AG04449 (cell line): Measurements from ENCODE around the gene ROBO1.
A peak's percentile ranks its signal among the peaks of the same experiment; 100 is the strongest.

Source experiments
- CTCF ChIA-PET: fragments of 350-600 bp; formaldehyde crosslinking; extraction: SDS; loops from one replicate; lab custom pipeline; 2021; ENCODE audit warnings: antibody characterized with exemption; lab: Yijun Ruan, JAX
- POLR2A ChIA-PET: fragments of 400-600, 350-600 bp; formaldehyde crosslinking; extraction: SDS; loops from one replicate; lab custom pipeline; 2020; ENCODE audit warnings: antibody characterized with exemption, inconsistent platforms; lab: Yijun Ruan, JAX
- DNase-seq: peaks from one replicate; pipeline ENCODE4 v3.0.0-alpha.2; 2010; ENCODE audit warnings: low read depth, low spot score
- H3K4me3 ChIP-seq: 2 replicates; pipeline ENCODE4 v1.5.1; 2011; ENCODE audit warnings: low read depth, mild to moderate bottlenecking, control low read depth, low read length
- TF ChIP-seq, protein P1 (sequence below): IDR thresholded peaks from one replicate; pipeline ENCODE4 v1.5.1; 2011; ENCODE audit warnings: mild to moderate bottlenecking, moderate library complexity, low read length, control low read depth, inconsistent platforms; ENCODE audit not compliant: insufficient read depth; ENCODE audit errors: missing control alignments

The ROBO1 gene

DNA sequence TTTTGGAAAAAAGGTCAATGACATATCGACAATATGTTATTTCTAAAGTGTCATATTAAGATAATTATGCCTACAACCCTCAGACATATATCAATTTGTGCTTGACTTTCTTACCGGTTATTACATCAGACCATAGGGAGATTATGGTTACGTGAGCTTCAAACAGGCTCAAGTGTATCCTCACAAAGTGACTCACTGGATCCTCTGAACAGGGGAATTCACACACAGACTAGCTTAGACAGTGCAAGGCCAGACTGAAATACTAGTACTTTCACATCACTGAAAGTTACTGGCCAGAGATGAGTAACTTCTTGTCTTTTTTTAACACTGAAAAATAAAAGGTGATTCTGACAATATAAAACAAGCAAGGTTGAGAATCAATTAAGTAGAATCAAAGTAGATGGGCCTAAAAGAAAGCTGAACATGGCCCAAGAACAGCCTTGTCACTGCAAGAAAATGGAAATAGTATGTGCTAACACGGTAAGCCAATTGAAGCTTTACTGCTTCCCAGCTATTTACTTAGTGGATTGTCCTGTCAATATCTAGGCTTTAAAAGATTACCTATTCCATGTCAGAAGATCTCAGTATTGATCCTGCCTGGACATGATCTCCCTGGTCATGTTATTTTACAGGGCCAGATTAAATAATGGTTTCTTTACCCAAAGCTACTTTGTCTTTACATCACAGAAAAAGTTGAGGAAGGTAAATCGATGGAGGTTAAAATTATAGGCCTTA, 848.6 kb downstream of the ROBO1 start:
- H3K4me3 ChIP-seq: no peak overlapping the region
- TF ChIP-seq, protein P1, sequence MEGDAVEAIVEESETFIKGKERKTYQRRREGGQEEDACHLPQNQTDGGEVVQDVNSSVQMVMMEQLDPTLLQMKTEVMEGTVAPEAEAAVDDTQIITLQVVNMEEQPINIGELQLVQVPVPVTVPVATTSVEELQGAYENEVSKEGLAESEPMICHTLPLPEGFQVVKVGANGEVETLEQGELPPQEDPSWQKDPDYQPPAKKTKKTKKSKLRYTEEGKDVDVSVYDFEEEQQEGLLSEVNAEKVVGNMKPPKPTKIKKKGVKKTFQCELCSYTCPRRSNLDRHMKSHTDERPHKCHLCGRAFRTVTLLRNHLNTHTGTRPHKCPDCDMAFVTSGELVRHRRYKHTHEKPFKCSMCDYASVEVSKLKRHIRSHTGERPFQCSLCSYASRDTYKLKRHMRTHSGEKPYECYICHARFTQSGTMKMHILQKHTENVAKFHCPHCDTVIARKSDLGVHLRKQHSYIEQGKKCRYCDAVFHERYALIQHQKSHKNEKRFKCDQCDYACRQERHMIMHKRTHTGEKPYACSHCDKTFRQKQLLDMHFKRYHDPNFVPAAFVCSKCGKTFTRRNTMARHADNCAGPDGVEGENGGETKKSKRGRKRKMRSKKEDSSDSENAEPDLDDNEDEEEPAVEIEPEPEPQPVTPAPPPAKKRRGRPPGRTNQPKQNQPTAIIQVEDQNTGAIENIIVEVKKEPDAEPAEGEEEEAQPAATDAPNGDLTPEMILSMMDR: no peak
- ChIA-PET CTCF (interaction anchor here (1.1 to 1.6 kb wide), 2 partner anchors 11 to 17 kb away, joined by 3 read pairs; no protein-coding TSS in a partner anchor), POLR2A (interaction anchor here (0.5 to 1.5 kb wide), 3 partner anchors 22 to 253 kb away, joined by 3 read pairs; no protein-coding TSS in a partner anchor)
- DNase-seq: peak; percentile 89

GRCh38 chr3:78918361-78919020, 849.3 kb downstream of the ROBO1 start:
- no peak overlapping the region for H3K4me3 ChIP-seq
- TF ChIP-seq, protein P1: no peak
- no peak for DNase-seq
- ChIA-PET POLR2A (interaction anchor here (0.5 to 1.5 kb wide), 2 partner anchors 101 to 252 kb away, joined by 3 read pairs; no protein-coding TSS in a partner anchor), CTCF (interaction anchor here (1.1 kb wide), 1 partner anchor 16 kb away, joined by 3 read pairs; no protein-coding TSS in a partner anchor)

DNA sequence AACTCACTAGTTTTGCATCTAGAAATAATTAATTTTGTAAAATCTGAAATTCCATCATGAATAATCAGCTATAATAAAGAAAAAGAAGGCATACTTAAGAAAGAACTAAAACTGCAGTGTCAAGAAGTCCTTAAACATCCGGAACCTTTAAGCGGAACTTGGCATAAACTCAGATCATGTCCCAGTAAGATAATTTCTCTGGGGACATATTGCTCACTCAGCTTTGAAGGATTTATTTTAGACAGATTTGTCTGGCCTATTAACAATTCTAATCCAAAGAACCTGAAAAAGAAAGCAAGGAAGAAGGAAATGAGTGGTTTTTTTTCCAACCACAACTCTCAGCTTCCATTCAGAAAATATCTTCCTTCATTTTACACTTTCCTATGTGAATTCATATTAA, 850.3 kb downstream of the ROBO1 start:
- TF ChIP-seq, protein P1: no peak
- POLR2A ChIA-PET: no interaction called here
- DNase-seq: no peak
- CTCF ChIA-PET: interaction anchor here (1.0 kb wide), 1 partner anchor 23 kb away, joined by 3 read pairs; no protein-coding TSS in a partner anchor
- H3K4me3 ChIP-seq: no peak overlapping the region

- no peak overlapping the region for H3K4me3 ChIP-seq
- CTCF ChIA-PET: no interaction called here
- POLR2A ChIA-PET: no interaction called here
- TF ChIP-seq, protein P1: no peak
- no peak for DNase-seq
Measured at GRCh38 chr3:78913711-78914110, 854.1 kb downstream of the ROBO1 start.

DNA sequence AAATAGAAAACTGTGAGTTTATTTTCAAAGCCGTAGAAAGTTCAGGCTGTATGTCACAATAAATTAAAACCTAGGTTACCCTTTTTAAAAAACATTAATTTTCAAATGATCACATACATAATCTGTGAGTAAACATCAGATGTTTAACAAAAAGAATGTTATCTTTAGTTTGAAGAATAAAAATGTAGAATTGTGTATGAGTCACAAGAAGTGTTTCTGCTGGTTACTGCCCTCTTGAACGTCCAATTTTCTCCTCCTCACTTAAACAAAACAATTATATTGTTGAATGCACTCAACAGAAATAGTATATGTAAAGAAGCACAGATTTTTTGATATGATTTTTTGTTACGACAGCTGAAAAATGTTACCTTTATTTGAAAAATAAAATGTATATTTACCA, 855.1 kb downstream of the ROBO1 start:
- TF ChIP-seq, protein P1: no peak
- ChIA-PET CTCF (no interaction called here), POLR2A (no interaction called here)
- DNase-seq: no peak
- no peak overlapping the region for H3K4me3 ChIP-seq

- TF ChIP-seq, protein P1: no peak
- no peak overlapping the region for H3K4me3 ChIP-seq
- no peak for DNase-seq
- ChIA-PET POLR2A (no interaction called here), CTCF (no interaction called here)
Measured at GRCh38 chr3:78912259-78912658, 855.5 kb downstream of the ROBO1 start.
